Adipose tissue (tissue), 3 donors: ENCODE measurements around the gene DNAJC25. TPM values are rescaled to one million over a fixed set of nuclear protein-coding genes. Genes with fewer than 3 reads are reported as not detected.

Experiments
- H3K27ac ChIP-seq: one replicate; pipeline ENCODE4 v1.5.1; 2013; ENCODE audit warnings: low read depth, low read length
- WGBS, 3 donors: extraction: QIAGEN DNeasy Blood & Tissue Kit; methylation state at CpG; one replicate each; pipeline ENCODE4 v1.1.7; 2013; 5-methylcytosine and 5-hydroxymethylcytosine counted together
- polyA plus RNA-seq, 3 donors: library from polyadenylated mRNA; stranded (reverse); fragments of 200-250 nt; gene quantifications; one replicate each; pipeline ENCODE4 v1.2.3, GENCODE V29; 2013
- donor health status: healthy with polysubstance abuse.
- donor health status: Bipolar disorder and iron deficiency.
- donor health status: healthy.

DNAJC25 gene
- polyA plus RNA-seq, 3 donors = 4.1 to 8.0 (median 6.0) TPM

DNA sequence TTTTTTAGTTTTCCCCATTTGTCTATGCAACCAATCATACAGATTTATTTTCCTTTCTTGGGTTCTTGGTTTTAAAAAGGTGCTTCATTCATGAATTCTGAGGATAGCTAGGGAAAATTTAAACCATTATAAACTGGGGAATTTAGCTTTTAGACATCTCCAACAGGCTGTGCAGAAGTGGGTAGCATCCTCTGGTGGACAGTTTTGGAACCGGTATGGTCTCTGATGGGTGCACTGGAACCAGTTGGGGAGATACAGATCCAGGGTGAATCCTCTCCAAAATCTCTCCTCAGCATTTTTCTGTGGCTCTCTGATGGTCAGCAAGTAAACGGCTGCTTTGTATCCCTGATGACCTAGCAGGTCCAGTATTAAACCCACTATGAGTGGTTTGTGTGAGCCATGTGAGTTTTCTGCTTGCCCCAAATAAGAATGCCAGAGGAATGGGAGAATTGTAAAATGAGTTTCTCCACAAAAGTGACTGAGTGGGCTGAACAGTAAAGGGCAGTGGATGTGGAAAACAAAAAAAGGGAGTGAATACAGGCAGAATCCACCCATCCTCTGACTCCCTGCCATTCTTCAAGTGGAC, 9.1 kb upstream of the DNAJC25 start:
- WGBS, 3 donors = 22 to 29% (median 22%) methylated on average over 2 of the region's 2 CpGs
- H3K27ac ChIP-seq = no peak overlapping the region

DNA sequence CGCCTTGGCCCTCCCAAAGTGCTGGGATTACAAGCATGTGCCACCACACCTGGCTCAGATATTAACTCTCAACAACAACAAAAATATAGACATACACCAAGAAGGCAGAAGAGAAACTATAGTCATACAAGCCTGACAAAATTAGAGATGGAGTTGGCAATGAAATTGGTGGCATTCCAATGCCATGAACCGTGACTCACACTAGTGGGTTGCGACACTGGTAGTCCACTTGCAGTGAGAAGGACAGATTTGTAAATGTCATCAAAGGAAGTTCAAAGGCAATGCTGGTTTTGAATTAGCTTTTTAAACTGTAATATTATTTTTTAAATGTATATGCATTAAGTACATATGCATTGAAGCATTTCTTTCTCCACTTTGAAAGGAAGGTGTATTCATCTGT, 8.5 kb upstream of the DNAJC25 start:
- H3K27ac ChIP-seq = no peak overlapping the region
- WGBS, 3 donors = 62 to 72% (median 62%) methylated on average over 3 of the region's 3 CpGs

DNA sequence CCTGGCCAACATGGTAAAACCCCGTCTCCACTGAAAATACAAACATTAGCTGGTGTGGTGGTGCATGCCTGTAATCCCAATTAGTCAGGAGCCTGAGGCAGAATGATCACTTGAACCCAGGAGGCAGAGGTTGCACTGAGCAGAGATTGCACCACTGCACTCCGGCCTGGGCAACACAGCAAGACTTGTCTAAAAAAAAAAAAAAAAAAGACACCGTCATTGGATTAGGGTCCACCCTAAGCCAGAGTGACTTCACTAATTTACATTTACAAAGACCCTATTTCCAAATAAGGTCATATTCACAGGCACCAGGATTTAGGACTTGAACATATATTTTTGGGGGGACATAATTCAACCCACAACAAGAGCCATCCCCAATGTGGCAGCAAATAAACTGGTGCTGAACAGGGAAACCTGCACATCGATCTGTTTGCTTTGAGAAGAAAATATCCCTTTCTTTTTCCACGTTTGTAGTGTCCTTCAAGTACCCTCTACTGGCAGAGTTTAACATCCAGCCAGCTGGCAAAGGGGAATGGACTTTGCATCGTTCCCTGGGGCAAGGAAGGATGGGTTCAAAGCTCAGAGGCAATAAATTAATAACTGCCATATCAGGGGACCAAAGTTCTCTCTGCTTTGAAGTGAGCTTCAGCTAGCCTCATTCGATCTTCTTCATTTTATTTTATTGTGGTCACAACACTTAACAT, 3.7 kb upstream of the DNAJC25 start:
- 42 to 74% (median 66%) methylated on average over 7 of the region's 7 CpGs for WGBS, 3 donors

DNA sequence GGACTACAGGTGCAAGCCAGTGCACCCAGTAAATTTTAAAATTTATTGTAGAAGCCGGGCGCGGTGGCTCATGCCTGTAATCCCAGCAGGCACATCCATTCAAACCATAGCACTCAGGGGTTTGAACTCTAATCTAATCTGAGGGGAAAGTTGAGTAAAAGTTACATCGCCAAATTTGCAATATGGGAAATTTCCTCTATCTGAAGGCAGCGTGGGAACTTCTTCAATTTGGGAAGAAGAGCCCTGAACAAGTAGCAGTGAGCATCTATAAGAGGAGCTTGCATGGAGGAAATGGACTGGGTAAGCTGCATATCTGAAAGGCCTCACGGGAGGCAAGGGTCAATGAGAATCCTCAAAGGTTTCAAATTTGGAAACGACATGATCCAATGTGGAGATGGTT, 2.7 kb upstream of the DNAJC25 start:
- no peak overlapping the region for H3K27ac ChIP-seq
- 77 to 83% (median 81%) methylated on average over 7 of the region's 7 CpGs for WGBS, 3 donors

More for the DNA sequence above, 3.7 kb upstream of the DNAJC25 start:
- H3K27ac ChIP-seq = no peak overlapping the region

DNA sequence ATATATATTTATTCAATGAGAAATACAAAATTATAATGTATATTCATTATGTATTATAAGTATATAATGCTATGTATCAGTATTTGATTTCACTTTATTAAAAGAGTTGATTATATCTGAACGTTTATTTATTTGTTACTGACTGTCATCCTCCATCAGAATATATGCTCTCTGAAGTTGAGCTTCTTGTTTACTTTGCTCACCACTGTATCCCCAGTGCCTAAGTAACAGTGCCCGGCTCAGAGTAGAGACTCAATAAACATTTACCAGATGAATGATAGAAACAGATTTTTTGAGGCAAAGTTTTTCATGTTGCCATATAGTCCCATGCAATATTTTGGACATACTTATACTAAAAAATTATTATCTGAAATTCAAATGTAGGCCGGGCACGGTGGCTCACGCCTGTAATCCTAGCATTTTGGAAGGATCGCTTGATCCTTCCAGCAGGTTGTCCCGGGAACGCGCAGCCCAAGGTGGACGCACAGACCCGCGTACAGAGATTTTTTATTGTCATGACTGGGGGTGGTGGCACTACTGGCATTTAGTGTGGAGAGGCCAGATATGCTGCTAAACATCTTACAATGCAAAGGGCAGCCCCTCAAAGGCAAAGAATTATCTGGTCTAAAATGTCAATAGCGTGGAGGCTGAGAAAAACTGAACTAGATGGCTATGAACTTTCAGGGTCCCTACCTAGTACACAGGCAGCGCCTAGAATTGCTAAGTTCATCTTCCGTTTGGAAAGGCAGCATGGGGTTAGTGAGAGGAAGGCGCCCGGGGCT, 761 bp upstream of the DNAJC25 start:
- H3K27ac ChIP-seq = no peak overlapping the region
- WGBS, 3 donors = 5 to 15% (median 10%) methylated on average over 17 of the region's 17 CpGs

DNA sequence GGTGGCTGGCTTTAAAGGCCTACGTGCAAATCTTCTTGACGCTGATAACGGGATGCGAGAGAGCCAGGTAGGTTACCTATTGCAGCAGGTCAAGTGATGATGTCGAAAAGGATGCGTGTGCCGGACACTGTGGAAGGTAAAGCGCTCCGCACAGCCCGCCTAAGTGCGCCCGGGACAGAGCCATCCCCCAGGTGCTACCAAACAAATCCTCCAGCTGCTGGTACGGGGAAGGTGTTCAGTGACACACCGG, 245 bp upstream of the DNAJC25 start:
- WGBS, 3 donors = 0 to 1% (median 0%) methylated on average over 14 of the region's 14 CpGs
- H3K27ac ChIP-seq = no peak overlapping the region

DNA sequence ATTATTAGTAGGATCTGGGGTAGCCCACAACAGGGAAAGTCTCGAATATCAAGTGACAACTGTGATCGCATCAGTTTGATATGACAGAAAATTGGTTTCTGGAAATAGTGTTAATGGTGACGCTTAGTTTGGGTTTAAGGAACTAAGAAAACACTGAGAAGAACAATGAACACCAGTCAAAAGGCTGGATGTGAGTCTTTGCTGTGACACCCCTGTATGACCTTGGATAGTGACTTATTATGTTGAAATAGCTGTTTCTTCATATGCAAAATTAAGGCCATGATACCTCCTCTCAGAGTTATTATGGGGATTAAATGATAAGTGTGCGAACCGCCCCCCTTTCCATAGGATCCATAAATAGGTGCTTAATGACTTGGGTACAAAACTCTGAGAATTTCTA, 926 bp downstream of the DNAJC25 start:
- H3K27ac ChIP-seq = no peak overlapping the region
- WGBS, 3 donors = 15 to 40% (median 29%) methylated on average over 5 of the region's 5 CpGs

DNA sequence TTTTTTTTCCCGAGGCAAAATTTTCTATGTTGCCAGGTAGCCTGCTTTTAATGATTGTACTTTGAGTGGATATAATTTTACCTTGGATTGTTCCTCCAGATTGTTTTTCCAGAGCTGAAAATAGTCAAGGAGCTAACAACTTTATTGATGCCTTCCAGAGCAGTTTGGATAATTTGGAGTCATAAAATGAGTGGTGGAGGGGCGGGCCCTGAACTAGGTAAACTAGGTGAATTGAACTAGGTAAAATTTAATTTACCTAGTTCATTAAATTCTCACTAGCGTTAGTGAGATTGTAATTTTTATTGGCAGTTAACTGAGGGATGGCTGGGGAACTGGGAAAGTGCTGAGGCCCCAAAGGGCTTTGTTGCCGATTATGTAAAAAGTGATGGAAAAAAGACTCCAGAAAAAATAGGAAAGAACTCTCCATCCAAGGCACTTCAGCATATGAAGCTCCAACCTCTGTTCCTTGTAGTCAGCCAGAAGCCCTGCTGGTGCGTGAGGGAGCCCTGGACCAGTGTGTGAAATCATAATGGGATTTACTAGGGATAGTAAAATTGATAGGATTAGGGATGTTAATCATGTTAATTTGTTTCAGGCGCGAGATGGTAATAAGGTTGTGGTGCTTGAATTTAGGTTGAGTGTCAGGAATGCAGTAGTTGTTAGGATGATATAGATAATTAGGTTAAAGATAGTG, 1.7 kb downstream of the DNAJC25 start:
- H3K27ac ChIP-seq = no peak overlapping the region
- 57 to 85% (median 68%) methylated on average over 7 of the region's 7 CpGs for WGBS, 3 donors

DNA sequence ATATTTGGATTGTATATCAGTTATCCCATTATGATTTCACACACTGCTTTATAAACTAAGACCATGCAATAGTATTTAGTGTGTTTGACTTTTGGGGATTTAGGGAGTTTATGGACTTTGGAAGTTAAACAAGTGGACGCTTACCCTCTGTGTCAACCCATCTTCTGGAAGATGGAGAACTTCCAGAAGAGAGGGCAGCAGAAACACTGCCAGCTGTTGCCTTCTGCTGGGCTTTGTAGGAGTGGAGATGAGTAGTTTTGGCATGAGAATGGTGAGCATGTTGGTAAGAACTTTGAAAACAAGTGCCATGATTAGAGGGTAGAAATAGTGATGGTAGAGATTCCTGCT, 2.2 kb downstream of the DNAJC25 start:
- no peak overlapping the region for H3K27ac ChIP-seq
- WGBS, 3 donors = 38 to 89% (median 71%) methylated on average over 1 of the region's 1 CpG

DNA sequence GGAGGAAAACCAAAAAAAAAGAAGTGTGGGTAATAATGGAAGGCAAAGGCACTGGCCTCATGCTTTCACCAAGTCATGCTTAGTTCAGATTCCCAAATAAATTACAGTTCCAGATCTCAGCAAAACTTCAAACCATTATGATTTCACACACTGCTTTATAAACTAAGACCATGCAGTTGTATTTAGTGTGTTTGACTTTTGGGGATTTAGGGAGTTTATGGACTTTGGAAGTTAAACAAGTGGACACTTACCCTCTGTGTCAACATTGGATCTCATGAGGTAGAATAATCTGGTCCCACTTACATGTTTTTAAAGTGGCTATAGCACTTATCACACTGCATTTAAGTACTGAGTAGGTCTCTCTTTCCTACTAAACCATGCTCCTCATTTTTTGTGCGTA, 3.7 kb downstream of the DNAJC25 start:
- 70 to 87% (median 82%) methylated on average over 1 of the region's 1 CpG for WGBS, 3 donors
- no peak overlapping the region for H3K27ac ChIP-seq

DNA sequence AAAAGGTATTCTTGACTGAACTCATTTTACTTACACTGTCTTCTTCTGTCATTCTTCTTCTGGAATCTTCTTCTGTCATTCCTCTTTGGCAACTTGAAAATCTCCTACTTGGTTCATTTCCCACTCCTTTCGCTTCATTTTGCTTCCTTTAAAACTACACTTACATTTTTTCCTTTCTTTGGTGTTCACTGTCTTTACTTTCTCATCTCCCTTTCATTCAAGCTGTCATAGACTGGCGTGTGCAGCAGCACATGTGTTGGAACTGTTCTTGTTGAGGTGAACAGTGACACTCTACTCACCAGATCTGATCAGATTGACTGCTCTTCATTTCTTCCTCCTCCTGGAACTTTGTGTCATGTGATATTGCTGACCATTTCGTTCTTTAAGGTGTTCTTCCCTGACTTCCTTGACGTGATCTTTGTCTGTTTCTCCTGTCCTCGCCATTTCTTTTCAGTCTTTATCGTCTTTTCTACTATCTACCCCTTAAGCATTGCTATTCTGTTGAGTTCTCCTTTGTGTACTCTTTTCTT, 6.4 kb downstream of the DNAJC25 start:
- 65 to 86% (median 85%) methylated on average over 6 of the region's 6 CpGs for WGBS, 3 donors
- H3K27ac ChIP-seq = no peak overlapping the region

DNA sequence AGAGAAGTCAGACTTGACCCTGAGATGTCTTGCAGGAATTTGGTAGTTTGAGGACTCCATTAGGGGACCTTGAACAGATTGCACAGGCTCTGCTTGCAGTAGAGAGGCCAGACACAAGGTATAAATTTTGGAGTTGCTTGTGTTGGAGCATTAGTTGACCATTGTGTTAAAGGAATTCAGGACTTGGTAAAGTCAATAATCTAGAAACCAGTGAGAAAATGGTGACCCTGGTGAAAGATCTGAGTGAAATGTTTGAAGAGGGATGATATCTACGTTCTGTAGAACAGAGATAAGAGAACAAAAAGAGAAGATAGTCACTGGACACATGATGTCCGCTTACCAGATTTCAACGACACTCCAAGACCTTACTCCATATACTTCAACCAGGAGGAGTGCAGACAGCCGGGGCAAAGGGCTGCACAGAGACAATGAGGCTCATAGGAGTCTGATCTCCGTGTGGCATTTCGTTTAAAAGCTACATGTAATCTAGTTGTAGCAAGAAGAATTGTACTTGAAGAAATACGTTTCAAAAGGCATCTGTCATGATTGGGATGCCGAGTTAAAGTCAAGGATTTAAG, 13.2 kb downstream of the DNAJC25 start:
- no peak overlapping the region for H3K27ac ChIP-seq
- WGBS, 3 donors = 70 to 93% (median 91%) methylated on average over 8 of the region's 8 CpGs

DNA sequence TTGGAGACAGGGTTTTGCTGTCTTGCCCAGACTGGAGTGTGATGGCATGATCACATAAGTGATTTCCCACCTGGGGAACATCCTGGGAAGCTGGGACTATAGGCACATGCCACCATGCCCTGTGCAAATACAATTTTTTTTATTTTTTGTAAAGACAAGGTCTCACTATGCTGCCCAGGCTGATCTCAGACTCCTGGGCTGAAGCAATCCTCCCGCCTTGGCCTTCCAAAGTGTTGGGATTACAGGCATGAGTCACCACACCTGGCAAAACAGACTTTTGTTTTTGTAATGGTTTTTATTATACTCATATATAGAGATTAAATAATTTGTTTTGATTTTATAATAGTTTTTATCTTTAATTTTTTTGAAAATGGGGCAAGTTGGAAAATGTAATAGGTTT, 14.7 kb downstream of the DNAJC25 start:
- H3K27ac ChIP-seq = no peak overlapping the region
- 91 to 96% (median 94%) methylated on average over 1 of the region's 1 CpG for WGBS, 3 donors

DNA sequence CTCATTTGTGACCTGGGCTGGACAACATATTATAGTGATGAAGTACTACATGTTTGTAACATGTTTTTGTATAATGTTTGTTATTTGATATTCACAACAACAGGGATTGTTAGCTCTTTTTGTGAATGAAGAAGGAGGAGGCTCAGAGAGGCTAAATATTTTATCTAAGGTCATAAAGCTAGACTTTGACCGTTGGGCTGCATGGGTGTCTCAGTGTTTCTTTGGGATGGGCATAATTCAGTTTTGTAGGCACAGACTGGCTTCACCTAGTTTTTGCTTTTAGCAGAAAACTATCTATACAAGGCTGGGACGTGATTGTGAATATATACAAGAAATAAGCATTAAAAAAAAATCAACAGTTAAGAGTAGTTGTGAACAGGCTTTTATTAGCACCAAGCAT, 15.3 kb downstream of the DNAJC25 start:
- H3K27ac ChIP-seq = no peak overlapping the region
- 82 to 88% (median 85%) methylated on average over 2 of the region's 2 CpGs for WGBS, 3 donors

DNA sequence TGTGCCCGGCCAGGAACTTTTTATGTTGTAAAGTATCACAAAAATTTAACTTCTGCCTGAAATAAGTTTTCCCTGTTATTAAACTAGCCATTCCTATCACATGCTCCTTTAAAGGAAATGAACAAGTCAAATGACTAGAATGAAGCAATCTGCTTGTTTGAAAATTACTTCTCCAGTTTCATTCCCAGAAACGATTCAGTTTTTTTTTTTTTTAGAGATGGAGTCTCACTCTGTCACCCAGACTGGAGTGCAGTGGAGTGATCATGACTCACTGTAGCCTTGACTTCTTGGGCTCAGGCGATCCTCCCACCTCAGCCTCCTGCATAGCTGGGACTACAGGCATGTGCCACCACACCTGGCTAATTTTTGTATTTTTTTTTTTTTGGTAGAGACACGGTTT, 16.9 kb downstream of the DNAJC25 start:
- no peak overlapping the region for H3K27ac ChIP-seq
- WGBS, 3 donors = 78 to 87% (median 80%) methylated on average over 4 of the region's 4 CpGs

DNA sequence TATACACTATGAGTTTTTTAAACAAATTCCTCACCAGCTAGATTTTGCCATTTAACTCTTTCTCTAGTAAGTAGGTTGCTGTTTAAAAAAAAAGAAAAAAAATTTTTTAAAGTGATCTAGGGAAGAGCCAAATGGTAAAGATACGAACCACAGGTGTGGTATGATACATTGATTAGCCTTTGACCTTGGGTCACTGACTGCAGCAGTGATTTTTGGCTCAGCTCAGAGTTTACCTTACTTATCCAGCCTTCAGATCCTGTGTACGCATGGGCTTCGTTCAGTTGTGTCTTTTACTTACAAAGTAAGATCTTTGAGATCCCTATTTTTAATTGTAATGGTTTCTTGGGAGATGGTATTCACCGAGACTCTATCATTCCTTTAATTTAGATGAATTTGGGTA, 17.9 kb downstream of the DNAJC25 start:
- 50 to 96% (median 95%) methylated on average over 4 of the region's 4 CpGs for WGBS, 3 donors
- H3K27ac ChIP-seq = no peak overlapping the region

DNA sequence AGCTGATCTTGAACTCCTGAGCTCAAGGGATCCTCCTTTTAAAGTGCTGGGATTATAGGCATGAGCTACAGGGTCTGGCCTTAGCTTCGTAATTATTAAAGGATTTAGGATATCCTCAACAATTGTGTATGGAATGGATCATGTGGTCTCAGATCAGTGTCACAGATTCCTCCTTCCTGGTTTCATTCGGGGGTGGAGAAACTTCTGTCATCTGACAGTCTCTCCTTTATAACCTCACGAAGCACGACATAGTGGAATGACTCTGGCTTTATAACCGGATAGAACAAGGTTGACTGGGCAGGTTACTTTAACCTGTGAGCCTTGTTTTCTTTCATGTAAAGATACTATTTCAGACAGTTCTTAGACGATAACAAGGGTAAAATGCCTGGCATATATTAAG, 25.9 kb downstream of the DNAJC25 start:
- 63 to 83% (median 70%) methylated on average over 6 of the region's 6 CpGs for WGBS, 3 donors
- H3K27ac ChIP-seq = no peak overlapping the region

DNA sequence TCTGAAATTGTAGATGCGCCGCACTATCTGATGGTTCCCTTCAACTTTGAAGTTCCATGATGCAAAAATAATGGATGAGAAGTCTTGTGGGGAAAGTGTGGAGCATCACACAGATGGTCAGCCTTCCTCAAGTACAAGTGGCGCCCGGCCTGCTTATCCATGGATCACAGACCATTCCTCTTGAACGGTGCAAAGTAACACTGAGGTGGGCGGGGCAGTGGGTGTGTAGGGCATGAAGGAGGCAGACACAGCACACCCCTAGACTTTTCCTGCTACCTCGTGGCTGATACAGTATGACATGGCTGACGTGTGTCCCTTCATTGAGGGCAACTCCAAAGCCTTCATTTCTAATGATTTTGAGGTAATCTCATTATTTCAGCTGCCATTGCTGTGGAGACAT, 27.8 kb downstream of the DNAJC25 start:
- H3K27ac ChIP-seq = no peak overlapping the region
- 71 to 73% (median 72%) methylated on average over 8 of the region's 8 CpGs for WGBS, 3 donors

DNA sequence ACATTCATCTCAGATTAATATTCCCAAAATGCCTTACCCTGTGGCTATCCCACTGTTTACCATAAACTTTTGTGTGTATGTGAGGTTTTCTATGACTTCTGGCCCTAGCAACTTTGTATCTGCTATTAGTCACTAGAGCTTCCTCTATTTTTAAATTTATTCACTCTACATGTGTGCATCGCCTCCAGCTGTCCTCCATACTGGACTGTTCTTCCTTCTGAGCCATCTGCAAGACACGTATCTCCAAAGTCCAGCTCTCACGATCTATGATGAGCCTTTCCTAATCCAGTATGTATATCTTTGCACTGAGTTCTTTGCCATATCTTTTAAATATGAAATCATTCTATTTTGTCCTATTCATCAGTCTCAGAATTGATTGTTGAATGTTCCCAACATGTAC, 28.6 kb downstream of the DNAJC25 start:
- no peak overlapping the region for H3K27ac ChIP-seq
- WGBS, 3 donors = 86 to 93% (median 89%) methylated on average over 3 of the region's 3 CpGs
